ENCODE measurements around the gene NDRG3. TPM values are rescaled to one million over a fixed set of nuclear protein-coding genes. Genes with fewer than 3 reads are reported as not detected.

The NDRG3 gene
- total RNA-seq, 1 experiment from 2014 or later = 23.6 TPM

DNA sequence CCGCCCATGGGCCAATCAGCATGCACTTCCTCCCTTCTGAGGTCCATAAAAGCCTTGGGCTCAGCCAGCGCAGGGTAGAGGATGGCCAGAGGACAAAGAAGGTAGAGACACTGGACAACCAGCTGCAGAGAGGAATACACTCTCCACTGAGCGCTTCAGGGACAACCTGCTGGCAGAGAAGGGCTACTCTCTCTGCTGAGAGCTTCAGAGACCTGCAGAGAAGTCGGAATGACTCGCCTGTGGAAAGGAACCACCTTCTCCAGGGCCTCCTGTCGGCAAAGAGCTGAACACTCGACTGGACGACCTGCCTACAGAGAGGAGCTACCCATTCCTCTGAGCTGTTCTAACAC is 68.5 kb downstream of the NDRG3 start:
- Histone ChIP-seq H2AFZ (ENCODE audit: low read length) (no peak overlapping the region), H3K23ac (ENCODE audit: insufficient read length, low read depth, low read length) (no peak overlapping the region), H3K56ac (ENCODE audit: insufficient read length, low read depth, low read length) (no peak overlapping the region), H3T11ph (ENCODE audit: low read length) (no peak overlapping the region), H2BK12ac (ENCODE audit: insufficient read length, low read depth, low read length) (no peak overlapping the region), H3K4me2 (ENCODE audit: insufficient read depth, insufficient read length, low read length) (peak overlapping the region; percentile 24), H2BK120ac (ENCODE audit: low read depth, low read length, poor library complexity, severe bottlenecking) (no peak overlapping the region), H3K18ac (ENCODE audit: insufficient read length, low read depth, low read length) (no peak overlapping the region), H4K5ac (ENCODE audit: insufficient read length, low read depth, low read length) (no peak overlapping the region), H2BK5ac (ENCODE audit: insufficient read length, low read length) (no peak overlapping the region), H3K4ac (ENCODE audit: low read depth, low read length) (no peak overlapping the region), H3K9ac (ENCODE audit: extremely low read depth, insufficient read length, low read length) (no peak overlapping the region), H3K14ac (ENCODE audit: insufficient read depth, low read length) (no peak overlapping the region), H3K27ac (ENCODE audit: insufficient read length, low read depth, low read length) (no peak overlapping the region), H3K23me2 (ENCODE audit: insufficient read length, low read depth, low read length, poor library complexity, severe bottlenecking) (no peaks in the 10 kb centered on the region), H3K9me3 (ENCODE audit: control insufficient read depth, low read depth, low read length) (no peaks in the 10 kb centered on the region), H3K27me3 (ENCODE audit: insufficient read depth, low read length) (no peaks in the 10 kb centered on the region), H3K79me1 (ENCODE audit: insufficient read depth, low read depth, low read length, poor library complexity, severe bottlenecking) (no peaks in the 10 kb centered on the region), H3K4me1 (ENCODE audit: insufficient read depth, low read length) (no peaks in the 10 kb centered on the region), H4K8ac (replicated peaks; ENCODE audit: insufficient read length, low read depth, low read length) (no peak overlapping the region), H4K20me1 (ENCODE audit: control insufficient read depth, insufficient read depth, insufficient read length) (no peaks in the 10 kb centered on the region), H2BK15ac (ENCODE audit: low read depth, low read length) (no peak overlapping the region), H2AK5ac (ENCODE audit: insufficient read length, low read length) (no peak overlapping the region), H2BK20ac (ENCODE audit: low read depth, low read length, poor library complexity, severe bottlenecking) (no peak overlapping the region), H3K79me2 (ENCODE audit: insufficient read depth, low read length) (no peaks in the 10 kb centered on the region), H4K91ac (ENCODE audit: insufficient read length, low read depth, low read length) (no peak overlapping the region)
- peak overlapping the region; percentile 88 to 98 (median 96) for H3K27ac Mint-ChIP-seq
- no peaks in the 10 kb centered on the region for H3K27me3 Mint-ChIP-seq (ENCODE audit: low read depth)
- WGBS (ENCODE audit: extremely low coverage, insufficient read length, low lambda C conversion rate) = no CpG with 5 or more reads among the region's 8 CpGs
- peaks cover 5 to 11% (median 6%) of the 10 kb centered on the region in 3 experiments; a peak in 5 of 7 replicates for H3K36me3 Mint-ChIP-seq (ENCODE audit: insufficient read depth in 1 of 3, low read depth in 3 of 3)
- DNase-seq = no peak
- peaks cover 8 to 12% of the 10 kb centered on the region in 2 experiments for H3K4me1 Mint-ChIP-seq
- TF ChIP-seq, protein P1, sequence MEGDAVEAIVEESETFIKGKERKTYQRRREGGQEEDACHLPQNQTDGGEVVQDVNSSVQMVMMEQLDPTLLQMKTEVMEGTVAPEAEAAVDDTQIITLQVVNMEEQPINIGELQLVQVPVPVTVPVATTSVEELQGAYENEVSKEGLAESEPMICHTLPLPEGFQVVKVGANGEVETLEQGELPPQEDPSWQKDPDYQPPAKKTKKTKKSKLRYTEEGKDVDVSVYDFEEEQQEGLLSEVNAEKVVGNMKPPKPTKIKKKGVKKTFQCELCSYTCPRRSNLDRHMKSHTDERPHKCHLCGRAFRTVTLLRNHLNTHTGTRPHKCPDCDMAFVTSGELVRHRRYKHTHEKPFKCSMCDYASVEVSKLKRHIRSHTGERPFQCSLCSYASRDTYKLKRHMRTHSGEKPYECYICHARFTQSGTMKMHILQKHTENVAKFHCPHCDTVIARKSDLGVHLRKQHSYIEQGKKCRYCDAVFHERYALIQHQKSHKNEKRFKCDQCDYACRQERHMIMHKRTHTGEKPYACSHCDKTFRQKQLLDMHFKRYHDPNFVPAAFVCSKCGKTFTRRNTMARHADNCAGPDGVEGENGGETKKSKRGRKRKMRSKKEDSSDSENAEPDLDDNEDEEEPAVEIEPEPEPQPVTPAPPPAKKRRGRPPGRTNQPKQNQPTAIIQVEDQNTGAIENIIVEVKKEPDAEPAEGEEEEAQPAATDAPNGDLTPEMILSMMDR (conservative IDR thresholded peaks at IDR 0.05) = peak; percentile 32; the same call in 2 of the 3 replicates
- no peaks in the 10 kb centered on the region for H3K9me3 Mint-ChIP-seq
- peak overlapping the region; percentile 77 to 84 for H3K4me3 Mint-ChIP-seq
